IMR-90 (cell line): ENCODE data around the gene SMAD7.

ENCODE experiments used
- CTCF ChIP-seq: conservative IDR thresholded peaks from 2 replicates; pipeline ENCODE4 v1.5.1; 2012; ENCODE audit warnings: mild to moderate bottlenecking, low read depth, low read length, improper control_type of control experiment
- FOS ChIP-seq: fragments of 150-350 bp; IDR thresholded peaks from 2 replicates; pipeline ENCODE4 v1.6.1; 2016; ENCODE audit warnings: low read depth, low read length
- POLR2A ChIP-seq: IDR thresholded peaks from 2 replicates; pipeline ENCODE4 v1.6.1; 2012; ENCODE audit warnings: mild to moderate bottlenecking, low read depth, low read length

- TF ChIP-seq POLR2A (no peak), FOS (no peak), CTCF (no peak)
Observed at GRCh38 chr18:48899558-48900174, 51.1 kb downstream of the SMAD7 start.
